ENCODE measurements around the gene CPN2.

Gene CPN2

DNA sequence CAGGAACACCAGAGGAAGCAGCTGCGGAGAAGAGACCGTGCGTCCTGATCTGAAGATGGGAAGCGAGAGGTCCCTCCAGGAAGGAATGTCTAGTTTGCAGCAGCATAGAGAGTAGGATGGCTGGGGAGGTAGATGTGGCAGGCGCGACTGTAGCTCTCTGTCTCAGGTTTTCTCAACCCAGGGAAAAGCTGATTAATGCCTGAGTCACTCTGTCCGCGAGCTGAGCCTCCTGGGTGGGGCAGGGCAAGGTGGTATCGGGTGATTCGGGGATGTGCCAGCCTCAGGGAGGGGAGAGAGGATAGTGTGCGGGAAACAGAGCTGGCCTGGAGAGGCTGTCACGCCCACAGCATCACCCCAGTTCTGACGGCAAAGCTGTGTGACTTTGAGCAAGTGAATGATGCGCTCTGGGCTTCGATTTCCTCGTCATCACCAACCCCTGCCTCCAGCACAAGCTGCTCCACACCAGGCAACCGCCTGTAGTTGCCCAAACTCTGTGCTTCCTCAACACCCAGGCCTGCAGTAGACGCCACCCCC is 28.4 kb downstream of the CPN2 start:
- H3K27ac ChIP-seq: no peak overlapping the region
- TF ChIP-seq, protein P1, sequence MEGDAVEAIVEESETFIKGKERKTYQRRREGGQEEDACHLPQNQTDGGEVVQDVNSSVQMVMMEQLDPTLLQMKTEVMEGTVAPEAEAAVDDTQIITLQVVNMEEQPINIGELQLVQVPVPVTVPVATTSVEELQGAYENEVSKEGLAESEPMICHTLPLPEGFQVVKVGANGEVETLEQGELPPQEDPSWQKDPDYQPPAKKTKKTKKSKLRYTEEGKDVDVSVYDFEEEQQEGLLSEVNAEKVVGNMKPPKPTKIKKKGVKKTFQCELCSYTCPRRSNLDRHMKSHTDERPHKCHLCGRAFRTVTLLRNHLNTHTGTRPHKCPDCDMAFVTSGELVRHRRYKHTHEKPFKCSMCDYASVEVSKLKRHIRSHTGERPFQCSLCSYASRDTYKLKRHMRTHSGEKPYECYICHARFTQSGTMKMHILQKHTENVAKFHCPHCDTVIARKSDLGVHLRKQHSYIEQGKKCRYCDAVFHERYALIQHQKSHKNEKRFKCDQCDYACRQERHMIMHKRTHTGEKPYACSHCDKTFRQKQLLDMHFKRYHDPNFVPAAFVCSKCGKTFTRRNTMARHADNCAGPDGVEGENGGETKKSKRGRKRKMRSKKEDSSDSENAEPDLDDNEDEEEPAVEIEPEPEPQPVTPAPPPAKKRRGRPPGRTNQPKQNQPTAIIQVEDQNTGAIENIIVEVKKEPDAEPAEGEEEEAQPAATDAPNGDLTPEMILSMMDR (IDR thresholded peaks at IDR 0.05; ENCODE audit: low read depth, low read length): no peak
- H3K4me3 ChIP-seq (ENCODE audit: low read depth, low read length): no peak overlapping the region
- no peaks in the 10 kb centered on the region for H3K36me3 ChIP-seq
- H3K9me3 ChIP-seq (ENCODE audit: severe bottlenecking): no peaks in the 10 kb centered on the region
- peak; percentile 18 for DNase-seq
- no peaks in the 10 kb centered on the region for H3K27me3 ChIP-seq (ENCODE audit: insufficient read depth, low read depth, severe bottlenecking)

DNA sequence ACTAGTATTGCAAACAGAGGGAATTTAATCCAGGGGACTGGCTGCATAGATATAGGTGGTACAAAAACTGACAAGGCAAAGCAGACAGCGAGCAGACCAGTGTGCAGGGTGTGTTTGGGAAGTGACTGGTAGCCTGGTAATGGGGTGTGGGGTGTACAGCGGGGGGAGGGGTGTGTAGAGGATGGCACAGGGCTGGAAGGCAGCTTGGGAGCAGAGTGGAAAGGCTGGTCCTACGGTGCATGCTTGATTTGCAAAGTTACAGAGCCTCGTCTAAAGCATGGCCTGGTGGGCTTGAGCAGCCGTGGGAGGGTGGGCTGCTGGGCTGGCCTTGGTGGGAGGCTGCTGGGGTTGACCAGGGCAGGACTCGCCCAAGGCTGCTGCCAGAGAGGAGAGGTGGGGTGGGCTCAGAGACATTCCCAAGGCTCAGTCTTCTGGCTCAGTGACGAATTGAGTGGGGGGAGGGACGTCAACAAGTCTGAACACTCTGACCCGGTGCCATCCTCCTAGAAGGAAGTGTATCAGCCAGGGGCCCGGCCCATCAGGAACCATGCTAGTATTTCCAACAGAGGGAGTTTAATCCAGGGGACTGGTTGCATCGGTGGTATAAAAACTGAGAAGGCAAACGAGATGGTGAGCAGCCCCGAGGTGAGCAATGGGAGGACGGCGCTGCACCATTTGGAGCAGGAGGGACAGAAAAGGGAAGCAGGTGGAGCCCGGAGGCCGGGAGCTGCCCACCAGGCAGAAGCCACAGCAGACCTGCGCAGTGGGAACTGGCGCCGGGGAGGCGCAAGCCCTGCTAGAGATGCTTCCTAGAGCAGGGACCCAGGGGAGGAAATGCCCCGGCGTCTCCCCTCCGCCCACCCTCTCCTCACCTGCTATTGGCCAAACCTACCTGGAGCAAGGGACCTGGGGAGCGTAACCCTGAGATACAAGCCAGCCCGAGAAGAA is 29.2 kb downstream of the CPN2 start:
- TF ChIP-seq, protein P1 (IDR thresholded peaks at IDR 0.05; ENCODE audit: low read depth, low read length): no peak
- H3K4me3 ChIP-seq (ENCODE audit: low read depth, low read length): no peak overlapping the region
- no peaks in the 10 kb centered on the region for H3K36me3 ChIP-seq
- H3K27me3 ChIP-seq (ENCODE audit: insufficient read depth, low read depth, severe bottlenecking): no peaks in the 10 kb centered on the region
- H3K27ac ChIP-seq: no peak overlapping the region
- H3K9me3 ChIP-seq (ENCODE audit: severe bottlenecking): no peaks in the 10 kb centered on the region
- DNase-seq: no peak

DNA sequence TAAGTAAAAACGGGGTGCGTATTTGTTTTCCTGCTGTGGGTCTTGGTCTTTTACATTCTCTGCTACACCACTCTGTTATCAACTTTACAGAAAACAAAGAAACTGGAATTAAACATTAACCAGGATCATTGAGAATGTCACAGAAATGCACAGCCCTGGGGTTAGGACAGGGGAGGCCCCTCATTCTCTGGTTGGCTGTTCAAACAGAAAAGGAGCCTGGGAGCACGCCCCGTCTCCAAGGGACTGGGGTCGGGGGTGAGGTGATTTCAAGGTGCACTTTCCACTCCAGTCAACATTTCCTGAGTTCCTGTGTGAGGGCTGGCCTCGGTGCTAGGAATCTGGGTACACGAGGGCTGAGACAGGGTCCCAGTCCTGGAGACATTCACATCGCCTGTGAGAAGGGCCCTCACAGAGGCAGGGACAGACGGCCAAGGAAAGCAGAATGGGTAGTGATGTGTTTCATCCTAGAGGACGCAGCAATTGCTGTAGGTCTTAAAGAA is 30.3 kb downstream of the CPN2 start:
- DNase-seq: no peak
- TF ChIP-seq, protein P1 (IDR thresholded peaks at IDR 0.05; ENCODE audit: low read depth, low read length): no peak
- Histone ChIP-seq H3K36me3 (no peaks in the 10 kb centered on the region), H3K27me3 (ENCODE audit: insufficient read depth, low read depth, severe bottlenecking) (no peaks in the 10 kb centered on the region), H3K4me3 (ENCODE audit: low read depth, low read length) (no peak overlapping the region), H3K27ac (no peak overlapping the region), H3K9me3 (ENCODE audit: severe bottlenecking) (no peaks in the 10 kb centered on the region)

DNA sequence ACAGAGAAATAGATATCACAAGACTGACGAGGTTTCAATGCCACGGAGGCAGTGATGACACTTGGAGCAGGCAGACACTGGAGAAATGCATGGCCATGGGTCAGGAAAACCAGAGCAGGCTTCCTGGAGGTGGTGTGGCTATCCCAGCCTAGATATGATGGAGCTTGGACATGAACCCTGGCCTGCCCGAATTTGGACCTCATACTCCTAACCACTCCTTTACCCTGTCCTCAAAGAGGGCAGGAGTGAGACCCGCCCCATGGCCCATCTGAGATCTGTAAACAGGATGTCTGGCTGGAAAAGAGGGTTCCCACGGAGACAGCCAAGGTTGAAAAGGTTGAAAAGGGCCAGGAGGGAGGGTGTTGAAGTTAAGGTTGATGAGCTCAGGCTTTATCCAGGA is 31.0 kb downstream of the CPN2 start:
- Histone ChIP-seq H3K27ac (no peak overlapping the region), H3K4me3 (ENCODE audit: low read depth, low read length) (no peak overlapping the region), H3K9me3 (ENCODE audit: severe bottlenecking) (no peaks in the 10 kb centered on the region), H3K27me3 (ENCODE audit: insufficient read depth, low read depth, severe bottlenecking) (no peaks in the 10 kb centered on the region), H3K36me3 (no peaks in the 10 kb centered on the region)
- no peak for DNase-seq
- TF ChIP-seq, protein P1 (IDR thresholded peaks at IDR 0.05; ENCODE audit: low read depth, low read length): no peak

DNA sequence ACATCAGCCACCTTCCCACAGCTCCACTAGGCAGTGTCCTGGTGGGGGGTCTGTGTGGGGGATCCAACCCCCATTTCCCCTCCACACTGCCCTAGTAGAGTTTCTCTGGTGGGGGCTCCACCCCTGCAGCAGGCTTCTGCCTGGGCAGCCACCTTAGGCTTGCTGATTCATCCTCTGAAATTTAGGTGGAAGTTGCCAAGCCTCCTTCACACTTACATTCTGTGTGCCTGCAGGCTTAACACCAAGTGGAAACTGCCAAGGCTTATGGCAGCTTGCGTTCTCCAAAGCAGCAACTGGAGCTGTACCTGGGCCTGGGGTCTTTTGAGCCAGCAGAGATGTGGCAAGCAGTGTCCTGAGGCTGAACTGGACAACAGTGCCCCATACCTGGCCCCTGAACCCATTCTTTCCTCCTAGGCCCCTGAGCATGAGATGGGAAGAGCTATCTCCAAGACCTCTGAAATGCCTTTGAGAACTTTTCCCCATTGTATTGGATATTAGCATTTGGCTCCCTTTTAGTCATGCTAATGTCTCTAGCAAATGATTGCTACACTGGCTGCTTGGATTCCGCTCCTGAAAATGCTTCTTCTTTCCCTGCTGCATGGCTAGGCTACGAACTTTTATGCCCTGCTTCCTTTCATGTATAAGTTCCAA is 32.5 kb downstream of the CPN2 start:
- no peaks in the 10 kb centered on the region for H3K36me3 ChIP-seq
- no peaks in the 10 kb centered on the region for H3K9me3 ChIP-seq (ENCODE audit: severe bottlenecking)
- H3K27me3 ChIP-seq (ENCODE audit: insufficient read depth, low read depth, severe bottlenecking): no peaks in the 10 kb centered on the region
- TF ChIP-seq, protein P1 (IDR thresholded peaks at IDR 0.05; ENCODE audit: low read depth, low read length): no peak
- DNase-seq: no peak
- no peak overlapping the region for H3K27ac ChIP-seq
- no peak overlapping the region for H3K4me3 ChIP-seq (ENCODE audit: low read depth, low read length)

All from WERI-Rb-1 (cell line).